GM21825 (cell line): ENCODE measurements around the gene BNC2.

Experiments
- ATAC-seq: cut with Tn5 transposase; IDR thresholded peaks from one replicate; pipeline ENCODE4 v1.9.1; 2021; ENCODE audit warnings: mild to moderate bottlenecking, moderate library complexity; ENCODE audit not compliant: unreplicated experiment

Gene BNC2

DNA sequence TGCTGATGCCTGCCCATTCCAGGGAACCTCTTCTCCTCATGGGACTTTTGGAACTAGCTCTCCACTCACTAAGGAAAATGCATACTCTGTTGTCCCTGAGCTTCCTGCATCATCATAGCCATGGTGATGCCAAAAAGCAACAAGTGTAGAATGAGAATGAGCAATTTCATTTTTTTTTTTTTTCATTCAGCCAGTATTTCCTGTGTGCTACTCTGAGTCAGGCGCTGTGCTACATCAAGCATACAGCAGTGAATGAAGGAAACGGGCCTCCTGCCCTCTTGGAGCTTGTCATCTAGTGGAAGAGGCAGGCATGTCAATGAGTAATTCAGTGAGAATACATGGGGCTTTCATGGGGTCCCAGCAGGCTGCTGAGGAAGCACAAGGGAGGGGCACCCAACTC, 483.1 kb downstream of the BNC2 start:
- ATAC-seq: no peak

DNA sequence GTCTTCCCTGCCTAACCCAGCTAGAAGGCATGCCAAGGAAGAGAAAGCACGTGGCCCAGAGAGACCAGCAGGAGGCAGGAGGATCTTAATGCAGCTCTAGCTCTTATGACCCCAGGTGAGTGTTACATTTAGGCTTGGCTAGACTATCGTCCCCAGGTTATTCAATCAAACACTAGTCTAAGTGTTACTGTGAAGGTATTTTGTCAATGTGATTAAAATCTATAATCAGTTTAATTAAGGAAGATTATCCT, 483.7 kb downstream of the BNC2 start:
- no peak for ATAC-seq

DNA sequence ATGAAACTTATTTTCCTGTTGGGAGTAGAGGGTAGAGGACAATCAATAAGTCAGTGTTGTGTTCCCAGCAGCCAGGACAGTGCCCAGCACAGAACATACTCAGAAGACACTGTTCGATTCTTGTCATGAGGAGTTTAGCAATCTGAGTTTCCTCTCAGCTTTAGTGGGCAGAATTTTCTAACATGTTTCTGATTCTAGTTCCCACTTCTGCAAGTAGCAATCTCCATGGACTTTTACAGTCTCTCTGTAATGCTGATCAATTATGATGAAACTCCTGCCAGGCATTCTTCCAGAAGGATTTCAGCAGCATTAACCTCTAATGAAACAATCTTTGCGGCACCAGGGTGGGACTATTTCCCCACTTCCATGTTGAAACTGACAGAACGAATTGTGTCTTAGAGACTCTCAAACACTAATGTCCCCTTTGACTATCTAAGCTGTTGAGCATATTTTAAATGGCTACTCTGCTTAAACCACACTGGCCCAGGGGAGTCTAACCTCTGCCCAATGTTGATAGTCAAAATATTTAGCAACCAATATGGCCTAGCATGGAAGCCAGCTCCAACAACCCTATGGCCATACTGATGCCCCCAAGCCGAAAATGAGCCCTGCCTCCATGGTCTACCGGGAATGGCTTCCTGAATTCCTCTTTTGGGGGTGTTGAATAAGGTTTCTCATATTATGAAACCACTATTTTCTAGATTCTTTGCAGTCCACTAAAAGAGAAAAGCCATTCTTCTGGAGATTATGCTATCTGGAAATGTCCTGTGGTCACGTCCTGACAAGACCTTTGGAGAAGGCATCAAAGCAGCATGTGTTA, 484.3 kb downstream of the BNC2 start:
- ATAC-seq: no peak

DNA sequence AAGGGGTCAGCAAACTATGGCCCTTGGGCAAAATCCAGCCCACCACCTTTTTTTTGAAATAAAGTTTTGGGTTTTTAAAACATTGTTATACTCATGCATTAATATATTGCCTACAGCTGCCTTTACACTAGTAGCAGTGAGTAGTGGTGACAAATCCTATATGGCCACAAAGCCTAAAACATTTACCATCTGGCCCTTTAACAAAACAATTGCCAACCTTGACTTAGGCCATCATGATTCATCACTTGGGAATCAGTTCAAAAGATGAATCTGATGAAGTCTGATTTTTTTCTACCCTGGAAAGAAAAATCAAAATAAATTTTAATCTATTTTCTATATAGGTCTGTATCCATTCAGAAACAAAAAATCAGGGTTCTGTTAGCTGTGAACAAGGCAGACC, 484.9 kb downstream of the BNC2 start:
- ATAC-seq: no peak

DNA sequence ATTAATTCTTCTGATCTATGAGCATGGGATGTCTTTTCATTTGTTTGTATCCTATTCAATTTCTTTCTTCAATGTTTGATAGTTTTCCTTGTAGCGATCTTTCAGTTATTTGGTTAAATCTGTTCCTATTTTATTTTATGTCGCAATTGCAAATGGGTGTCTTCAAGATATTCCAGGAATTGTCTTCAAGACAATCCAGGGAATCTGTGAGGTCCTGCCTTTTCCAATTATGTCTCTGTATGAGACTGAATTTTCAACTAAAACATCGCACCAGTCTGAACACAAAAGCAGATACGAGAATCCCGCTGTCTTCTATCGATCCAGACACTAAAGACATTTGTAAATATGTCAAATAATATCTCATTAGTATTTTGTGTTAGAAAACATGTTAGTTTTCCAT, 485.5 kb downstream of the BNC2 start:
- ATAC-seq: no peak

DNA sequence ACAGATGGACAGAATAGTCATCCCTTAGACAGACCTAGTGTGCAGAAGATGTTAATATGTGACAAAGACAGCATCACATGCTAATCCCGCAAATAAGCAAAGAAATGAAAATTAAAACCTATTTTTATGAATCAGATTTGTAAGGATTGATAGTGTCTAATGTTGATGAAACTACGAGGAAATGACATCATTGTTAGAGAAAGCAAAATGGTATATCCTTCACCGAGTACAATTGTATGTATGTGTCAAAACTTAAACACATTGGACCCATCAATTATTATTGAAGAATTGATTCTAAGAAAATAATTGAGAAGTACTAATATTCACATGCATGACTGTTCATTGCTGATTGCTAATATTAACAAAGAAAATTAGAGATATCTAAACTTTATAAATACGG, 493.2 kb downstream of the BNC2 start:
- no peak for ATAC-seq

DNA sequence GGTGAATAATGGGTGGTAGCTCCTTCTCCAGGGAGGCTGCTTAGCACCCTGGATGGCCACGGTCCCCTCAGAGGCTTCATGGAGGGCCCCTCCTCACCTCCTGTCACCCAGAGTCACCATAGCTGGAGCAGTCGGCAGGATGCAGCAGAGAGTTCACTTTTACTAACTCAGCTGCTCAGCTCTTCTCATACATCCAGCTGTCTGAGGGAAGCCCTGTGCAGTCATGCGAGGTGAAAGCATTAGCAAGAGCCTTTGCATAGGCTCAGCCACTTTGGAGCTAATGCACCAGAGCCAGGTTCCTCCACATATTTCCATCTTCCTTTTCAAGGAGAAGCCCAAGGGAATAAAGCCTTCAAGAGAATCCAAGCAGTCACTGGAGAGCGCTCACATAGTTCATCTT, 499.2 kb downstream of the BNC2 start:
- no peak for ATAC-seq

DNA sequence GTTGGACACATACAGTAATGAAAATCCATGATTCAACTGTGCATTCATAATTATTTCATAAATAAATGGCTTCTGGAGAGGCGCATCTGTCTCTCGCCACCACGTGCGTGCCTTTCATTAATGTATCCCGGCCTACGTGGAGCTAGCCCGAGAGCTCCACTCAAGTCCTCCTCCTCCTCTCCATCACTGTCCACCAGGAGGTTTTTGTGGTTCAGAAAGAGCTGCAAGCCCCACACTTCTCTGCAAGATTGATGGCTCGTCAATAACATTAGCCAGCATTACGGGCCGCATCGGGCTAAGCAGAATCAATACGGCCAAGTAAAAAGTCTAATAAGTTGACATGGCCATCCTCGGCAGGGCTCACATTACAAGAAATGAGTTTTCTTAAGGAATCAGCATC, 499.8 kb downstream of the BNC2 start:
- ATAC-seq: no peak

DNA sequence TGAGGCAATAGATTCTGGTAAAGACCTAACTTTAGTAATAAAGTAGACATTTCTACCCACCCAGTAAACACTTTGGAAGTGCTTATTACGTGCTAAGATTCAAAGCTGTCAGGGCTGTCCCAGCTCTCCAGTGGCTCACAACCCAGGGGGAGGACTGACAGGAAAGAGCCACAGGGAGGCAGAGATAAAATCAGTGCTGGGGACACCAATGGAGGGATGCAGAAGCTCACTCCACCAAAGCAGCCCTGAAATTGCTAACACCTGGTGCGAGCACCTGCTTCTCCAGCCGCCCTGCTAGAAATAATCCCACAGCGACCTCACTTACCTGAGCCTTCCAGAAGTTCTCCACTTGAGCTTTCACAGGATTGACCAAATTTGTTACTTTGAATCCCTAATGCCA, 501.0 kb downstream of the BNC2 start:
- ATAC-seq: no peak

DNA sequence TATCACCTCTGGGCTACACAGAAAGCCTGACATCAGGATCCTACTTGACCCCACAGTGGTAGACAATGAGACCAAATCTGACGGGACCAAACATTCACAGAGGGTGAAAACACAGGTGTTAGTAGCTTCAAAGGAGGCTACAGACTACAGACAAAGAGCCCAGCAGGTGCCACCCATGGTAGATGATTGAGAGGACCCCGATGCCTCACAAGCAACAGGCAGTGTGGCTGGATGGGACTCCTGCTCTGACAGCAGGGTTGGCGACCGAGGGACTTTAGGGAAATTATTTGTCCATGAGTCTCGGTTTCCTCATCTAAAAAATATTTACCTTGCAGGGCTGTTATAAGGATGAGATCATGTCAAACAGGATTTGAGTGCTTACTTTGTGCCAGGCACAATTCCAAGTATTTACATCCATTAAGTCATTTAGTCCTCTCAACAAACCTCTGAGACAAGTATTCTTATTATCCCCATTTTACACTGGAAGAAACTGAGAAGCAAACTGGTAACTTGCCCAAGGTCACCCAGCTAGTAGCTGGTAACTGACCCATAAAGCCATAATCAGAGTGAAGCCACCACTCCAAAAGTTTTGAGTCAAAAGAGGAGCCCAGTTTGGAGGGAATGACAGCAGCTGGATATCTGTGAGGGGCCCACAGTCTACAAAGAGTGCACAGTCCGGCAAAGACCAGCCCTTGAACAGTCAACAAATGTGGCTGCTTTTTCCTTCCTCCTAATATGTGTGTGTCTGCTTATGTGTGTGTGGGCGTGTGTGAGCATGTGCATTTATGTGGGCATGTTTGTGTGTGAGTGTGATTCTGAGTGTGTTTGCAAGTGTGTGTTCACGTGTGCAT, 502.0 kb downstream of the BNC2 start:
- ATAC-seq: no peak

DNA sequence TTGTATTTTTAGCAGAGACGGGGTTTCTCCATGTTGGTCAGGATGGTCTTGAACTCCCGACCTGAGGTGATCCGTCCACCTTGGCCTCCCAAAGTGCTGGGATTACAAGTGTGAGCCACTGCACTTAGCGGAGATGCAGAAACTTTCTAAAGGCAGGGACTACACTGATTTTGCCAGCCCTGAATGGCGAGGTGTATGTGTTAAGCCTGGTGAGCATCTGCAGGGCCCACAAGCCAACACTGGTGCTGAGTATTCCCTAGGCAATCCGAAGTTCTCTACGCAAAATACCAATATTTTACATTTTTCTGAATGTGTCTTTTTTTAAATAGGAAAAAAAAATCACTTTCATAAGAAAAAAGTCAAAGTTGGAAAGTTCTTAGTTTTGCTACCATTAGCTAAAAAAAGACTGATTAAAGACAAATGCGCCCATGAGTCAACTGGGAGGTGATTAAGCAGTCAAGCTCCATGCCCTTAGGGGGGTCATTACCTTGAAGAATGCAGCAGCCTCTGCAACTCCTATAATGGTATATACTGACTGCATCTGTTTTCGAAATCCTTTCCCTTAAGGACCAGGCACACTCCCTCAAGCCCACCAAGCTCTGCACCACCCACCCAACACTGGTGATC, 502.8 kb downstream of the BNC2 start:
- ATAC-seq: no peak

DNA sequence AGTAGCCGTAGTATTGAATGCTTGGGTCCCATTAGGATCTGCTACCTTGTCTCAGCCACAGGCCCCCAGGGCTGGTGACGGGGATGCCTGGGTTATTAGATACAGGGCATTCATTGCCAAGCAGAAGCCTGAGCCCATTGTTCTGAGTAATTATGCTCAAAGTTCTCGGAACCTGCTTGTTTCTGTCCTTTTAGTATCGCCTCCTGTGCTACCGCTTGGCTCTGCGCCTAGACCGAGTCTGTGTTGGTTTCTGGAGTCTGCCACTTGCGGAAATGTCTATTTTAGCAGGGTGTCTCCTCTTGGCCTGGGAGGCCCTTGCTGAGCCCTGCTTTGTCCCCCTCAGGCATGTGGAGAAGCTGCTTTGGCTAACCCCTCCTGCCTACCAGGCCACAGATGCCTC, 506.1 kb downstream of the BNC2 start:
- no peak for ATAC-seq

DNA sequence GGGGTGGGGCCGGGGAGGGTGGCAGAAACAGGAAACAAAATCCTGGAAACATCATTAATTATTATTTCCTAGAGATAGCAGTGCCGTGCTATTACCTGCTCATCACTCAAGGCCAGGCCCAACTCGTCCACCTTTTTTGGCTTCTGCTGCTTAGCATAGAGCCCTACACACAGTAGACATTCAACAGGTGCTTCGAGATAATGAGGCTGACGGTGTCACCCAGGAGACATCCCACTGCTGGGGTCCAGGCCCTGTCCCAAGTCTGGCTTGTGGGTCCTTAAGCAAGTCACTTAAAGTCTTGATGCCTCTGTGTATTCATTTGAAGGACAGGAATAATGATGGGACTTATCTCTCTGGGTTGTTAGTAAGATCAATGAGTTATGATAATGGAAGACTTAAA, 506.6 kb downstream of the BNC2 start:
- no peak for ATAC-seq

DNA sequence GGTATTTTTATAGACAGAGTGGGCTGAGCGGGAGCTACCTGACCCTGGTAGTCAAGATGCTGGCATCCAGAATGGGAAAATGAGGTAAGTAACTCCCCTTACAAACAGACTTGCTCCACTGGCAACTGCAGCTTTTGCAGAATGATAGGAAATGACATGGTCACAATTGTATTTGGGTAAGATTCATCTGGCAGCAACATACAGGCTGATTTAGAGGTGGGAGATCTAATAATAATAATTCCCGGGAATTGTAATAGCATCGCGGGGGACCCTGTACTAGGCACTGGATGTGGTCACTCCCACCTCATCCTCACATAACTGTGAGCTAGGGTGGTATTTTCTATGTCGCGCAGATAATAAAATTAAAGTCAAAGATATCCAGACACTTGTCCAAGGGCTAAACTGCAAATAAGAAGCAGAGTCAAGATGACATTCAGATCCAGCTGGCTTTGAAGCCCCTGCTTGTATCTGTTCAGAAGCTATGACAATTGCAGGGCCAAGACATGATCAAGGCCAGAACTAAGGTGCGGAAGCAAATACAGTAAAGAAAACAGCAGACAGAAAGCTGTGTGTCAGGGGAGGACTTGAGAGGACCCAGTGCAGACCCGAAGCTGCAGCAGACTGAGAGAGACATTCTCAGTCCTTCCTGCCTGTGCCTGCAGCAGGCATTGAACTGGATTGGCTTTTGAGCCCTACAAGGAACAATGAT, 507.2 kb downstream of the BNC2 start:
- ATAC-seq: no peak

DNA sequence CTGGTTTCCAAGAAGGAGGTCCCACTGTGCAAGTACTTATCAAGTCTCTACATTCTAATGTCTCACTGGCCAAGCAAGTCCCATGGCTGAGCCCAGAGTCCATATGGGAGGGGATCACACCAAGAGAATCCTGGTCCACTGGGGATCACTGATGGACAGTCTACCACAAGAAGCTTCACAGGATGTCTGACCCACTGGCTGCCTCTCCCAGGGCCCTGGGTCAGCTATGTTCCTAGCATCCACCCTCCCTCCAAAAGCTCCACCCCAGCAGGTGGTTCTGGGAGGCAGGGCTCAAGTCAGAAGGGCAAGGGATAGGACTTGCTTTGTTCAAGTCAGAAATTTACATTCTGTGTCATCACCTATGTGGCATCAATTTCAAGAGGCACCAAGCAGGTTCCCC, 508.5 kb downstream of the BNC2 start:
- ATAC-seq: no peak

DNA sequence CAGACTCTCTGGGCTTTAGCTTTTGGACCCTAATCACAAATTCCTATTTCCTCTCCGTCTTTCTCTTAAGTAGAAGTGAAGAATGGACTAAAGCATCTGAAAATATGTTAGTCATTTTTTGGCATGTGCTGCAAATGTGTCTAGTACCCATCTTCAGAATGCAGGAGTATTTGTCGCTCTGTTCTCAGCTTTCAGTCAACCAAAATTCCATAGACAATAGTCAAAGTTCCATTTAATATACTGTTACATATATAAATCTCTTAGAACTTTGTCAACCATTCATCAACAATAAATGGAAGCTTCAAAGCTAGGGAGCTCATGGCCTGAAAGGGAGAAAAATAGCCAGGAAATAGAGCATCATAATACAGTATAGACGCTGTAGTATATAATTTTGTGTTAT, 509.4 kb downstream of the BNC2 start:
- ATAC-seq: no peak

DNA sequence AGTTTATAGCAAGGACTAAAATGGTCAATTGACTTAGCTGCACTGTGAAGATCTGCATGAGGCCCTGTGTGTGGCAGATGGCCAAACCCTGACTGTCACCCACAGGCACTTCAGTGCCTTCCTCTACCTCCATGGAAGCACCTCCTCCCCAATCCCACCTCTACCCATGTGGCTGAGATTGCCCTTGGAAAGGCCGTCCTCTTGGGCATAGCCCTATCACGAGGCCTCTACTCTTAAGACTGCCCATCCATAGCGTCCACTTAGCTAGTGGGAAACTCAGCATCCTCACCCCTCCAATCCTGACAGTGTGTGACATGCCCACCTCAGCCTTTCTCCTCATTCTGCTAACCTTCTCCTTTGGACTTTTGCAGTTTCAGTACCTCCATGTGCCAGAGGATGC, 510.2 kb downstream of the BNC2 start:
- ATAC-seq: no peak
